Measurements from ENCODE around the gene TENT5C. TPM values are rescaled to one million over a fixed set of nuclear protein-coding genes. Genes with fewer than 3 reads are reported as not detected.

TENT5C gene
- total and polyA plus RNA-seq, 3 experiments from 2014 or later, result 3.7 to 12.6 (median 4.1) TPM

DNA sequence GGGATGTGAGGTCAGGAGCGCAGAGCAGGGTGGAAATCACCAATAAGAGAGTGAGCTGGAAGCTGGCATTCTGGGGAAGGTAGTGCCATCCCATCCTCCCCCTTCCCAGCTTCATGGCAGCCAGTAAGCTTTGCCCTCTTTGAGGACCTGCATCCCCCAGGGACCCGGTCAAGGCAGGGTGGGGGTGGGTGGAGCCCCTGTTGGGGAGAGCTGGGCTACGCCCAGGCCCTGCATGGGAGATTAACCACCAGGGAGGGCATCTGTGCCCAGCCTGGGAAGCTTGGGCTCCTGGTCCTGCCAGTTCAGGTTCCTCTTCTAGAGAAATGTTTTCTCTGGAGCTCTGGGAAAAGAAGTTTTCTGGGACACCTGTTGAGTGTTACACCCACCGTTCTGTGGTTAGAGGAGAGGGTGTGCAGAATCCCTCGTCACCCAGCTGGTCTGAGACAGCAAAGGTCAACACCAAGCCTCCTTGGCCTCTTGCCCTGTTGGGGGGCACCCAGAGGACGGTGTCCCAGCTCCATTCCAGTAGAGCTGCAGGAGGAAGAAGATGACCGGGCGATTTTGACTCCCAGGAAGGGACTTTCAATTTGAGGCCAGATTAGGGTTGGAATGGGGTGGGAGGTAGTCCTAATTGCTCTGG lies 30.1 kb upstream of the TENT5C start:
- Mint-ChIP-seq H3K4me3 (no peak overlapping the region), H3K9me3 (no peaks in the 10 kb centered on the region), H3K27ac (peak overlapping the region in 1 of 8 donors; percentile 14), H3K4me1 (peaks cover 14 to 27% (median 21%) of the 10 kb centered on the region in 3 donors), H3K36me3 (no peaks in the 10 kb centered on the region), H3K27me3 (no peaks in the 10 kb centered on the region)
- H3K9me3 ChIP-seq (ENCODE audit: low read length), result no peaks in the 10 kb centered on the region
- ChIA-PET POLR2A (no interaction called here), CTCF (interaction anchor here (1.1 to 3.7 kb wide), 3 partner anchors 40 to 178 kb away, joined by 5 to 13 read pairs (median 5); no protein-coding TSS in a partner anchor)
- H3K27me3 ChIP-seq (ENCODE audit: insufficient read depth, low read length, poor library complexity, severe bottlenecking), result no peaks in the 10 kb centered on the region
- no peak overlapping the region for H3K27ac ChIP-seq (ENCODE audit: low read depth, low read length)
- H3K4me3 ChIP-seq (ENCODE audit: low read length), result no peak overlapping the region
- no peaks in the 10 kb centered on the region for H3K36me3 ChIP-seq (ENCODE audit: insufficient read depth, low read length)
- peaks cover 16% of the 10 kb centered on the region for H3K4me1 ChIP-seq (ENCODE audit: insufficient read depth, low read length)
- no peak for DNase-seq

DNA sequence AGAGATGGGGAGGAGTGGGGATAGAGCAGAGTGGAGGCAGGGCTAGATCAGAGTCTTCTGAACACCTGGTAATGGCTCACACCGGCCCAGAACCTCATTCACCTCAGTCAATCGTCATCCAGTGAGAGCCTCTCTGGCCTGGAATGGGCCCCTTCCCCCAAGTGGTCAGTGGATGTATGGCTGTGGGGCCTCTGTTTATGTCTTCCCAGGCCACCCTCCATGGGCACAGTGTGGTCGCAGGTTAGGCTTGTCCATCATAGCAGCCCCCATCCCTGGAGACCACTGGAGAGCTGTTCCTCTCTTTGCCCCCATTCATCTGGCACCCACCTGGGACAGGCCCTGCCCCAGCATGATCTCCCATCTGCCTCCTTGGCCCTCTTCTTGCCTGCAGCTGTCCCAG lies 29.6 kb upstream of the TENT5C start:
- no peak overlapping the region for H3K27ac ChIP-seq (ENCODE audit: low read depth, low read length)
- Mint-ChIP-seq H3K27ac (no peak overlapping the region), H3K9me3 (no peaks in the 10 kb centered on the region), H3K4me1 (peaks cover 14 to 27% (median 21%) of the 10 kb centered on the region in 3 donors), H3K36me3 (no peaks in the 10 kb centered on the region), H3K27me3 (no peaks in the 10 kb centered on the region), H3K4me3 (no peak overlapping the region)
- no peak overlapping the region for H3K4me3 ChIP-seq (ENCODE audit: low read length)
- no peaks in the 10 kb centered on the region for H3K36me3 ChIP-seq (ENCODE audit: insufficient read depth, low read length)
- peaks cover 16% of the 10 kb centered on the region for H3K4me1 ChIP-seq (ENCODE audit: insufficient read depth, low read length)
- H3K9me3 ChIP-seq (ENCODE audit: low read length), result no peaks in the 10 kb centered on the region
- H3K27me3 ChIP-seq (ENCODE audit: insufficient read depth, low read length, poor library complexity, severe bottlenecking), result no peaks in the 10 kb centered on the region
- ChIA-PET POLR2A (no interaction called here), CTCF (interaction anchor here (1.1 to 3.7 kb wide), 3 partner anchors 41 to 178 kb away, joined by 5 to 13 read pairs (median 5); no protein-coding TSS in a partner anchor)
- DNase-seq, result no peak

DNA sequence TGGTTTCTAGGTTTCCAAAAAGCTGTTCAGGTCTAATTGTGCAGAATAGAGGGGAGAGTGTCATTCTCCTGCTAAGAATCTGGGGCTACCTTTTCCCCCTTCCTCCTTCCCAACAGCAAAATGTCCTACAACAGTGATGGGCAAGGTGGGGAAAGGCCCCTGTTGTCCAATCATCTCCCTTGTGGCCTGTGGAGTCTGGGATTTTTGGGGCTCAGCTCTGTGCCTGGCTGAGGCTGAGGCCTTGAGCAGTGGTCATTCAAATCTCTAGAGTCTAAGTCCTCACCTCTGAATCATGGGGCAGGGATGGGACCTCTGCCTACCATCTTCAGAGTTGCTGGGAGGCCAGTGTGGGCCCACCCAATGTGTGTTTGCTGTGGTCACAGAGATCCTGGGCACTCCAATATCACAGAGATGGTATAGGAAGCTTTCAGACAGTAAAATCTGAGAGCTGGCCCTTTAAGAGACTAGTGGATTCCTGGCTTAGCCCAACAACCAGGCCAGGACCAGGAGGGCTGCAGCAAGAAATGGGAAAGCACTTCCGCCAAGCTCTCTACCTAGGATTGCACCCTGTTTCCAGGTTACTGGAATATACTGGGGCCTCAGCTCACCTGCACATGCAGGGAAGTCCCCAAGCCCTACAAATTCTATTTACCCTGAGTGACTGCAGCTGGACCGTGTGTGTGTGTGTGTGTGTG lies 28.5 kb upstream of the TENT5C start:
- Mint-ChIP-seq H3K36me3 (no peaks in the 10 kb centered on the region), H3K4me1 (peaks cover 7 to 17% (median 11%) of the 10 kb centered on the region in 3 donors), H3K27me3 (peaks cover 0 to 2% of the 10 kb centered on the region in 2 donors), H3K27ac (peak overlapping the region in 1 of 8 donors; percentile 51), H3K4me3 (no peak overlapping the region), H3K9me3 (no peaks in the 10 kb centered on the region)
- no peak for DNase-seq
- H3K9me3 ChIP-seq (ENCODE audit: low read length), result no peaks in the 10 kb centered on the region
- H3K4me3 ChIP-seq (ENCODE audit: low read length), result no peak overlapping the region
- no peaks in the 10 kb centered on the region for H3K27me3 ChIP-seq (ENCODE audit: insufficient read depth, low read length, poor library complexity, severe bottlenecking)
- peaks cover 13% of the 10 kb centered on the region for H3K4me1 ChIP-seq (ENCODE audit: insufficient read depth, low read length)
- ChIA-PET POLR2A (no interaction called here), CTCF (interaction anchor here (3.7 kb wide), 1 partner anchor 42 kb away, joined by 13 read pairs; no protein-coding TSS in a partner anchor)
- H3K27ac ChIP-seq (ENCODE audit: low read depth, low read length), result no peak overlapping the region
- no peaks in the 10 kb centered on the region for H3K36me3 ChIP-seq (ENCODE audit: insufficient read depth, low read length)

DNA sequence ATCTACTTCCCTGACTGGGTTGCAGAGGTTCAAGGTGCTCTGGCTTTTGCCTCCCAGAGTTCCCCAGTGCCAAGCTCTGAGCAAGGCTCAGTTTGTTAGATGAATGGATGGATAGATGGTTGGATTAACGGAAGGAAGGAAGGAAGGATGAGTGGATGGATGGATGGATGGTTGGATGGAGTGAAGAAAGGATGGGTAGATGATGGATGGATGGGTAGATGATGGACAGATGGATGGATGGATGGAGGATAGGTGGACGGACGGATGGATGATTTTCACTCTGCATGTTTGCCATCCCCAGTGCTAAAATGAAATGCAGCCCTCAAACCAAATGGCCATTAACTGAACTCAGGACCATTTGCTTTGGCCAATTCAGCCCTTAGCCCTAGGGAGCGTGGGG lies 27.4 kb upstream of the TENT5C start:
- H3K27me3 Mint-ChIP-seq, result peaks cover 0 to 2% of the 10 kb centered on the region in 2 donors
- no peak overlapping the region for H3K27ac Mint-ChIP-seq
- DNase-seq, result no peak
- ChIA-PET CTCF (no interaction called here), POLR2A (no interaction called here)
- H3K36me3 Mint-ChIP-seq, result no peaks in the 10 kb centered on the region
- no peaks in the 10 kb centered on the region for H3K9me3 Mint-ChIP-seq
- H3K4me3 Mint-ChIP-seq, result no peak overlapping the region
- Histone ChIP-seq H3K27ac (ENCODE audit: low read depth, low read length) (no peak overlapping the region), H3K4me3 (ENCODE audit: low read length) (no peak overlapping the region), H3K27me3 (ENCODE audit: insufficient read depth, low read length, poor library complexity, severe bottlenecking) (no peaks in the 10 kb centered on the region), H3K4me1 (ENCODE audit: insufficient read depth, low read length) (peaks cover 2% of the 10 kb centered on the region), H3K9me3 (ENCODE audit: low read length) (no peaks in the 10 kb centered on the region), H3K36me3 (ENCODE audit: insufficient read depth, low read length) (no peaks in the 10 kb centered on the region)
- peaks cover 0 to 6% (median 2%) of the 10 kb centered on the region in 3 donors for H3K4me1 Mint-ChIP-seq

DNA sequence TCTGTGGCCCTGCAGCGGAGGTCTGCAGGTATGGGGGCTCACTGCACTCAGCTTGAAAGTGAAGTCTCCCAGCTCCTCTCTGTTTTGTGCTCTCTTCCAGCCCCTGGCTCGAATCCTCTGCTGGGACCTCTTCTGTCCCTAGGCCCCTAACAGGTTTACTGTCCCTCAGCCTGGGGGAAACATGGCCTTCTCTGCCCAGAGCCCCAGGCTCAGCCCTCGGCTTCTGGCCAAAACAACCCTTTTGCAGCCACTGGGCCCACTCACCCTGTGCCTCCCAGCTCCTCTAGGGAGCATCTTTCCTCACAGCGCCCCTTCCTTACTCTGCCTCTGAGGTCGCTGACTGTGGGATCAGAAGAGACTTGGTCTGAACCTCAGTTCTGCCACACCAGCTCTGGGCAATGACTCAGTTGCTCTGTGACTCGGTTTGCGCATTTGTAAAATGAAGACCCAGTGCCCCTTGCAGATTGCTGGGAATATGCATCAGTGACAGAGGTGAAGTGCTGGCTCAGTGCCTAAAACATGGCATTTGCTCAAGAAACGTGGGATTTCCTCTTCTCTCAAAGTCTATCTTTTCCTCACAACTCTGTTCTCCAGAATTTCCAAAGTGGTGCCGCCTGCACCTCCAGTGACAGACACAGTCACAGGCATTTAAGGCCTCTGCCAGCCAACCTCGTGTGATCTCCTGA lies 26.5 kb upstream of the TENT5C start:
- no peak overlapping the region for H3K4me3 ChIP-seq (ENCODE audit: low read length)
- no peak for DNase-seq
- Mint-ChIP-seq H3K4me3 (no peak overlapping the region), H3K27me3 (peaks cover 0 to 2% of the 10 kb centered on the region in 2 donors), H3K27ac (peak overlapping the region in 1 of 8 donors; percentile 68), H3K9me3 (no peaks in the 10 kb centered on the region), H3K36me3 (no peaks in the 10 kb centered on the region), H3K4me1 (peaks cover 0 to 8% (median 4%) of the 10 kb centered on the region in 3 donors)
- no peak overlapping the region for H3K27ac ChIP-seq (ENCODE audit: low read depth, low read length)
- no peaks in the 10 kb centered on the region for H3K4me1 ChIP-seq (ENCODE audit: insufficient read depth, low read length)
- no peaks in the 10 kb centered on the region for H3K36me3 ChIP-seq (ENCODE audit: insufficient read depth, low read length)
- no peaks in the 10 kb centered on the region for H3K9me3 ChIP-seq (ENCODE audit: low read length)
- H3K27me3 ChIP-seq (ENCODE audit: insufficient read depth, low read length, poor library complexity, severe bottlenecking), result no peaks in the 10 kb centered on the region
- CTCF ChIA-PET, result no interaction called here
- POLR2A ChIA-PET, result no interaction called here

DNA sequence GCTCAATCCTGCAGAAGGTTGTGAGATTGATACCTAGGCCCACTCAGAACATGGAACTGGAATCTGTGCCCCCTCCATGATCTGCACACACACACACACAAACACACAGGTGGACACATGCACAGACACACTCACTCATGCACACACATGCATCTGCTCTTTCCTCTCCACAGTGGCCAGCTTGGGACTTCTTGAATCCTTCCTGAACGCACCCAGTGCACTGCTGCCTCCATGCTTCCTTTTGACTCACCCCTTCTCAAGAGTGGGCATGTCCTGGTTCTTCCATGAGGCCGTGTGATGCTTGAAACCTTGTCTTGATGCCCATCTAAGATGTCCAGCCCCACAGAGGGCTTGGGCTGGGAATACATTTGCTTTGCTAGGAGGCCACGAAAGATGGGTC lies 25.4 kb upstream of the TENT5C start:
- no peaks in the 10 kb centered on the region for H3K36me3 ChIP-seq (ENCODE audit: insufficient read depth, low read length)
- no peaks in the 10 kb centered on the region for H3K4me1 ChIP-seq (ENCODE audit: insufficient read depth, low read length)
- Mint-ChIP-seq H3K27ac (no peak overlapping the region), H3K4me1 (peaks cover 0 to 8% (median 4%) of the 10 kb centered on the region in 3 donors), H3K36me3 (no peaks in the 10 kb centered on the region), H3K9me3 (no peaks in the 10 kb centered on the region), H3K4me3 (no peak overlapping the region), H3K27me3 (peaks cover 0 to 2% of the 10 kb centered on the region in 2 donors)
- ChIA-PET CTCF (no interaction called here), POLR2A (no interaction called here)
- no peak overlapping the region for H3K27ac ChIP-seq (ENCODE audit: low read depth, low read length)
- no peak overlapping the region for H3K4me3 ChIP-seq (ENCODE audit: low read length)
- no peak for DNase-seq
- no peaks in the 10 kb centered on the region for H3K9me3 ChIP-seq (ENCODE audit: low read length)
- H3K27me3 ChIP-seq (ENCODE audit: insufficient read depth, low read length, poor library complexity, severe bottlenecking), result no peaks in the 10 kb centered on the region

DNA sequence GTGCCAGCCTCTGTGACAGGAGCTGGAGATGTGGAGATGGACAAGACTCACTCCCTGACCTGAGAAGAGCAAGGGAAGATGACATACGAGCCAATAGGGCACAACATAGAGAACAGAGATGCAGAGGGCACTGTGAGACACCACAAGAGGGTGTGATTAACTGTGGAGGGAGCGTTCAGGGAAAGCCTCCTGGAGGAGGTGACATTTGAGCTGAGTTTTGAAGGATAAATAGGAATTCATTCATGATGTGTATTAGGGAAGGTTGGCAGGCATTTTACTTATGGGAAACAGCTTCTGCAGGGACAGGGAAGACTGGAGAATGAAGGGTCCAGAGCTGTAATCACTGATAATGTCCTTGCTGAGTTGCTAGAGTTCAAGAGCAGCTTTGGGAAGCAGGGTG lies 25.0 kb upstream of the TENT5C start:
- no peak overlapping the region for H3K4me3 Mint-ChIP-seq
- no peaks in the 10 kb centered on the region for H3K27me3 ChIP-seq (ENCODE audit: insufficient read depth, low read length, poor library complexity, severe bottlenecking)
- H3K27me3 Mint-ChIP-seq, result peaks cover 0 to 2% of the 10 kb centered on the region in 2 donors
- CTCF ChIA-PET, result no interaction called here
- no peaks in the 10 kb centered on the region for H3K36me3 Mint-ChIP-seq
- H3K36me3 ChIP-seq (ENCODE audit: insufficient read depth, low read length), result no peaks in the 10 kb centered on the region
- no peaks in the 10 kb centered on the region for H3K9me3 Mint-ChIP-seq
- no peaks in the 10 kb centered on the region for H3K4me1 ChIP-seq (ENCODE audit: insufficient read depth, low read length)
- H3K27ac ChIP-seq (ENCODE audit: low read depth, low read length), result no peak overlapping the region
- DNase-seq, result no peak
- no peaks in the 10 kb centered on the region for H3K9me3 ChIP-seq (ENCODE audit: low read length)
- H3K27ac Mint-ChIP-seq, result no peak overlapping the region
- no peak overlapping the region for H3K4me3 ChIP-seq (ENCODE audit: low read length)
- POLR2A ChIA-PET, result no interaction called here
- peaks cover 0 to 8% (median 4%) of the 10 kb centered on the region in 3 donors for H3K4me1 Mint-ChIP-seq

DNA sequence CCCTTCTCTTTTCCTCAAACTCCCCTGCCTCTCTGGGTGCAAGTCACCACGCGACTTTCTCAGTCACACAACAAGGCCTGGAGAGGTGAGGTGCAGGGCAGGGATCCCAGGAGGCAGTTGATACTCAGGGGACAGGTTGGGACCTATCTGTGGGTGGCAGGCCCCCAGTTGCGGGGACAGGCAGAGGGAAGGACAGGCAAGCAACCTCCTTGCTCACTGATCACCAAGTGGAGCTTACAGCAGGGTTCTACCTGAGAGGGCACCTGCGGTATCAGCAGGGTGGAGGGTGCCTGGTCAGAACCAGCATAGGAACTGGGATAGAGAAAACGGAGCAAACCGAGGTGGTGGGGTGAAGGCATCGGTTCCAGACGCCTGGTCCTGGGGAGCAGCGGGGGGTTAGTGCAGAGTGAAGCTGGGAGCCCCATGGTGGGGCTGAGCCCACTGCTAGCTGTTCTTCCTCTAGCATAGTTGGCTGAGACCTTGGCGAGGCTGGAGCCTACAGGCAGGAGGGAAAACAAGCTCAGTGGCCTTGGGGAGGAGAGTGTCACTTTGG lies 24.4 kb upstream of the TENT5C start:
- CTCF ChIA-PET, result interaction anchor here (1.1 to 1.4 kb wide), 2 partner anchors 46 to 52 kb away, joined by 3 read pairs; no protein-coding TSS in a partner anchor
- H3K9me3 Mint-ChIP-seq, result no peaks in the 10 kb centered on the region
- peak overlapping the region in 1 of 8 donors; percentile 90 for H3K27ac Mint-ChIP-seq

More for the DNA sequence above, 24.4 kb upstream of the TENT5C start:
- Mint-ChIP-seq H3K27me3 (peaks cover 0 to 2% of the 10 kb centered on the region in 2 donors), H3K4me1 (peaks cover 0 to 8% (median 4%) of the 10 kb centered on the region in 3 donors), H3K4me3 (no peak overlapping the region), H3K36me3 (no peaks in the 10 kb centered on the region)
- no peak for DNase-seq
- Histone ChIP-seq H3K9me3 (ENCODE audit: low read length) (no peaks in the 10 kb centered on the region), H3K36me3 (ENCODE audit: insufficient read depth, low read length) (no peaks in the 10 kb centered on the region), H3K27me3 (ENCODE audit: insufficient read depth, low read length, poor library complexity, severe bottlenecking) (no peaks in the 10 kb centered on the region), H3K4me3 (ENCODE audit: low read length) (no peak overlapping the region), H3K4me1 (ENCODE audit: insufficient read depth, low read length) (no peaks in the 10 kb centered on the region), H3K27ac (ENCODE audit: low read depth, low read length) (no peak overlapping the region)
- POLR2A ChIA-PET, result no interaction called here

All from CD8-positive, alpha-beta memory T cell (primary cell).